ENCODE results near the gene SAFB. TPM values are rescaled to one million over a fixed set of nuclear protein-coding genes. Genes with fewer than 3 reads are reported as not detected.

SAFB gene
- total RNA-seq, 2 donors from 2014 or later, result 28.6 to 101 TPM

GRCh38 chr19:5619946-5620345 is 2.9 kb upstream of the SAFB start:
- DNase-seq (ENCODE audit: low spot score) (no peak), ATAC-seq (ENCODE audit: insufficient number of reproducible peaks, low FRiP score, low read depth) (no peak)
- H3K27ac ChIP-seq, result no peak overlapping the region
- H3K27me3 ChIP-seq (replicated peaks; ENCODE audit: insufficient read depth), result no peaks in the 10 kb centered on the region
- H3K9me3 ChIP-seq, result no peaks in the 10 kb centered on the region
- H3K4me1 ChIP-seq (ENCODE audit: control insufficient read depth in 1 of 2, low read depth in 2 of 2), result peaks cover 28 to 47% of the 10 kb centered on the region in 2 donors
- H3K4me3 ChIP-seq, result peak overlapping the region; percentile 97
- TF ChIP-seq CTCF (IDR thresholded peaks at IDR 0.05), result no peak
- peaks cover 13% of the 10 kb centered on the region for H3K36me3 ChIP-seq

- no peaks in the 10 kb centered on the region for H3K27me3 ChIP-seq (replicated peaks; ENCODE audit: insufficient read depth)
- H3K36me3 ChIP-seq, result peaks cover 2% of the 10 kb centered on the region
- TF ChIP-seq CTCF (IDR thresholded peaks at IDR 0.05), result no peak
- H3K9me3 ChIP-seq, result no peaks in the 10 kb centered on the region
- ATAC-seq (ENCODE audit: insufficient number of reproducible peaks, low FRiP score, low read depth), result no peak
- DNase-seq (ENCODE audit: low spot score), result no peak
- H3K4me1 ChIP-seq (ENCODE audit: control insufficient read depth in 1 of 2, low read depth in 2 of 2), result peaks cover 39 to 61% of the 10 kb centered on the region in 2 donors
- peak overlapping the region; percentile 97 for H3K4me3 ChIP-seq
- peak overlapping the region; percentile 86 to 95 for H3K27ac ChIP-seq
These were observed 1.5 kb upstream of the SAFB start for GRCh38 chr19:5621311-5621944.

GRCh38 chr19:5621945-5622464 is 878 bp upstream of the SAFB start:
- H3K4me1 ChIP-seq (ENCODE audit: control insufficient read depth in 1 of 2, low read depth in 2 of 2), result peaks cover 39 to 67% of the 10 kb centered on the region in 2 donors
- H3K9me3 ChIP-seq, result no peaks in the 10 kb centered on the region
- ATAC-seq (ENCODE audit: insufficient number of reproducible peaks, low FRiP score, low read depth), result no peak
- no peak for DNase-seq (ENCODE audit: low spot score)
- no peak for TF ChIP-seq CTCF (IDR thresholded peaks at IDR 0.05)
- peaks cover 8% of the 10 kb centered on the region for H3K36me3 ChIP-seq
- peak overlapping the region; percentile 86 to 95 for H3K27ac ChIP-seq
- H3K4me3 ChIP-seq, result peak overlapping the region; percentile 97
- no peaks in the 10 kb centered on the region for H3K27me3 ChIP-seq (replicated peaks; ENCODE audit: insufficient read depth)

- Histone ChIP-seq H3K4me3 (peak overlapping the region; percentile 97), H3K36me3 (peaks cover 16% of the 10 kb centered on the region), H3K27ac (peak overlapping the region; percentile 93 to 95), H3K4me1 (ENCODE audit: control insufficient read depth in 1 of 2, low read depth in 2 of 2) (peaks cover 51 to 73% of the 10 kb centered on the region in 2 donors), H3K9me3 (no peaks in the 10 kb centered on the region), H3K27me3 (replicated peaks; ENCODE audit: insufficient read depth) (no peaks in the 10 kb centered on the region)
- ATAC-seq (ENCODE audit: insufficient number of reproducible peaks, low FRiP score, low read depth) (no peak), DNase-seq (ENCODE audit: low spot score) (no peak)
- TF ChIP-seq CTCF (IDR thresholded peaks at IDR 0.05), result no peak
These were observed 624 bp downstream of the SAFB start for GRCh38 chr19:5623397-5624017.

- peaks cover 16% of the 10 kb centered on the region for H3K36me3 ChIP-seq
- DNase-seq (ENCODE audit: low spot score) (no peak), ATAC-seq (ENCODE audit: insufficient number of reproducible peaks, low FRiP score, low read depth) (no peak)
- H3K27me3 ChIP-seq (replicated peaks; ENCODE audit: insufficient read depth), result no peaks in the 10 kb centered on the region
- TF ChIP-seq CTCF (IDR thresholded peaks at IDR 0.05), result no peak
- H3K9me3 ChIP-seq, result no peaks in the 10 kb centered on the region
- peaks cover 54 to 72% of the 10 kb centered on the region in 2 donors for H3K4me1 ChIP-seq (ENCODE audit: control insufficient read depth in 1 of 2, low read depth in 2 of 2)
- H3K4me3 ChIP-seq, result peak overlapping the region; percentile 97
- H3K27ac ChIP-seq, result peak overlapping the region; percentile 93 to 95
These were observed 1.3 kb downstream of the SAFB start for GRCh38 chr19:5624018-5624663.
